GM12878 (cell line): Measurements from ENCODE around the gene AHCY. TPM values are rescaled to one million over a fixed set of nuclear protein-coding genes. Genes with fewer than 3 reads are reported as not detected.

Source experiments
- ATAC-seq: fragments of 200-7000 bp; cut with Tn5 transposase; 3 replicates; pipeline ENCODE4 v1.9.1; 2020; ENCODE audit warnings: mild to moderate bottlenecking, moderate library complexity
- BruUV-seq: library from RNA; stranded (reverse); fragments of 400-500 nt; replicated peaks from 2 replicates; lab custom pipeline; 2021; lab: Mats Ljungman, UMichigan
- CTCF ChIA-PET: fragments of 300-600 bp; sonication (Branson Sonifier 250); formaldehyde crosslinking; extraction: SDS; loops from one replicate; lab custom pipeline; 2021; ENCODE audit warnings: inconsistent platforms; lab: Yijun Ruan, JAX
- POLR2A ChIA-PET: fragments of 350-600 bp; formaldehyde crosslinking; extraction: SDS; loops from one replicate; lab custom pipeline; 2021; ENCODE audit warnings: inconsistent platforms; lab: Charles Lee
- RAD21 ChIA-PET: fragments of 300-600 bp; sonication (Branson Sonifier 250); formaldehyde crosslinking; loops from one replicate; lab custom pipeline; 2023; ENCODE audit warnings: antibody characterized with exemption; ENCODE audit not compliant: unreplicated experiment; lab: Charles Lee
- SMC1A ChIA-PET: fragments of 300-600 bp; sonication (Branson Sonifier 250); formaldehyde crosslinking; loops from one replicate; lab custom pipeline; 2023; ENCODE audit not compliant: unreplicated experiment, uncharacterized antibody; lab: Charles Lee
- DNase-seq: peaks from one replicate; pipeline ENCODE4 v3.0.0-alpha.2; 2011; ENCODE audit warnings: low read depth, low spot score
- FAIRE-seq: peaks from 3 replicates; lab custom pipeline; 2011; peaks lifted over from hg19 to GRCh38; lab: Jason Lieb, UNC
- H2AFZ ChIP-seq: 2 replicates; pipeline ENCODE4 v1.6.0; 2011; ENCODE audit warnings: low read depth, low read length, control low read depth; ENCODE audit not compliant: control insufficient read depth
- H3K27ac ChIP-seq: 2 replicates; pipeline ENCODE4 v1.5.1; 2011; ENCODE audit warnings: control low read depth; ENCODE audit not compliant: control insufficient read depth, insufficient read depth
- H3K27me3 ChIP-seq, 2 experiments: replicated peaks in 1 of 2; 2 replicates each; pipeline versions ENCODE4 v1.6.0 to v1.6.1; 2011; ENCODE audit warnings: low read length in 1 of 2; ENCODE audit not compliant: control insufficient read depth in 2 of 2, insufficient read depth in 2 of 2
- H3K36me3 ChIP-seq, 2 experiments: 2 replicates each; pipeline ENCODE4 v1.5.1; 2011; ENCODE audit warnings: low read length in 1 of 2; ENCODE audit not compliant: control insufficient read depth in 2 of 2, insufficient read depth in 2 of 2
- H3K4me1 ChIP-seq: 2 replicates; pipeline ENCODE4 v1.6.1; 2011; ENCODE audit warnings: mild to moderate bottlenecking, low read length, moderate library complexity, mixed read lengths; ENCODE audit not compliant: control insufficient read depth, insufficient read depth
- H3K4me2 ChIP-seq: 2 replicates; pipeline ENCODE4 v1.6.0; 2011; ENCODE audit warnings: control low read depth; ENCODE audit not compliant: control insufficient read depth, insufficient read depth
- H3K4me3 ChIP-seq: fragments of 200-600 bp; sonication (generic); 2 replicates; pipeline ENCODE4 v1.5.1; 2016
- H3K79me2 ChIP-seq: 2 replicates; pipeline ENCODE4 v1.6.0; 2011; ENCODE audit warnings: low read length; ENCODE audit not compliant: control insufficient read depth, insufficient read depth
- H3K9ac ChIP-seq: 2 replicates; pipeline ENCODE4 v1.8.0; 2011; ENCODE audit warnings: low read length, control low read depth, mixed read lengths; ENCODE audit not compliant: control insufficient read depth, insufficient read depth
- H3K9me3 ChIP-seq: replicated peaks from 3 replicates; pipeline ENCODE4 v1.5.1; 2011; ENCODE audit warnings: mild to moderate bottlenecking, low read length; ENCODE audit not compliant: control insufficient read depth, insufficient read depth
- H4K20me1 ChIP-seq: 2 replicates; pipeline ENCODE4 v1.6.0; 2011; ENCODE audit not compliant: control insufficient read depth, insufficient read depth
- BHLHE40 ChIP-seq, 2 experiments: fragments of 450-650 bp in 1 of 2; IDR thresholded peaks; 2 replicates each; pipeline ENCODE4 v1.6.1; 2011 to 2017; ENCODE audit warnings: low read depth in 2 of 2, borderline replicate concordance in 1 of 2, improper control_type of control experiment in 1 of 2, low read length in 1 of 2, mild to moderate bottlenecking in 1 of 2
- BRCA1 ChIP-seq: IDR thresholded peaks from 2 replicates; pipeline ENCODE4 v1.6.1; 2011; ENCODE audit warnings: low read depth, low read length, improper control_type of control experiment
- CBX3 ChIP-seq: fragments of 200-600 bp; sonication (generic); IDR thresholded peaks from 2 replicates; pipeline ENCODE4 v1.6.1; 2016; ENCODE audit warnings: low read depth, borderline replicate concordance
- CBX5 ChIP-seq: sonication (generic); IDR thresholded peaks from 2 replicates; pipeline ENCODE4 v1.6.1; 2016; ENCODE audit warnings: low read depth, moderate library complexity, mild to moderate bottlenecking, inconsistent platforms
- CREM ChIP-seq: IDR thresholded peaks from 2 replicates; pipeline ENCODE4 v1.6.1; 2014; ENCODE audit warnings: antibody characterized with exemption, low read depth
- DPF2 ChIP-seq: fragments of 450-650 bp; IDR thresholded peaks from 2 replicates; pipeline ENCODE4 v1.6.1; 2017; ENCODE audit warnings: mild to moderate bottlenecking
- EED ChIP-seq: sonication (generic); IDR thresholded peaks from 2 replicates; pipeline ENCODE4 v1.6.1; 2016; ENCODE audit warnings: antibody characterized with exemption, low read depth
- GABPA ChIP-seq: IDR thresholded peaks from 2 replicates; pipeline ENCODE4 v1.6.1; 2014; ENCODE audit warnings: antibody characterized with exemption, low read depth, mild to moderate bottlenecking, inconsistent platforms
- KDM1A ChIP-seq: fragments of 200-600 bp; sonication (generic); IDR thresholded peaks from 2 replicates; pipeline ENCODE4 v1.6.1; 2016; ENCODE audit warnings: borderline replicate concordance
- LARP7 ChIP-seq: fragments of 450-650 bp; IDR thresholded peaks from 2 replicates; pipeline ENCODE4 v1.6.1; 2017; ENCODE audit warnings: mild to moderate bottlenecking
- MTA3 ChIP-seq: IDR thresholded peaks from 2 replicates; pipeline ENCODE4 v1.6.1; 2012; ENCODE audit warnings: low read length, inconsistent platforms, borderline replicate concordance
- MYC ChIP-seq: IDR thresholded peaks from 2 replicates; pipeline ENCODE4 v1.6.1; 2011; ENCODE audit warnings: mild to moderate bottlenecking, low read length, moderate library complexity, inconsistent platforms; ENCODE audit not compliant: insufficient read depth, insufficient replicate concordance, insufficient read length, severe bottlenecking
- NR2C1 ChIP-seq: fragments of 450-650 bp; IDR thresholded peaks from 2 replicates; pipeline ENCODE4 v1.6.1; 2017; ENCODE audit warnings: antibody characterized with exemption, mild to moderate bottlenecking, moderate library complexity
- NR2C2 ChIP-seq: IDR thresholded peaks from 2 replicates; pipeline ENCODE4 v1.6.1; 2011; ENCODE audit warnings: borderline replicate concordance, low read depth; ENCODE audit not compliant: control insufficient read depth, insufficient read length
- STAT3 ChIP-seq: IDR thresholded peaks from 2 replicates; pipeline ENCODE4 v1.6.1; 2011; ENCODE audit warnings: low read depth, low read length, improper control_type of control experiment
- ZBED1 ChIP-seq: IDR thresholded peaks from 2 replicates; pipeline ENCODE4 v1.6.1; 2016; ENCODE audit warnings: borderline replicate concordance
- ZNF207 ChIP-seq: fragments of 450-650 bp; IDR thresholded peaks from 2 replicates; pipeline ENCODE4 v1.6.1; 2014; ENCODE audit warnings: antibody characterized with exemption, mild to moderate bottlenecking, borderline replicate concordance
- WGBS: methylation state at CpG from one replicate; pipeline ENCODE4 v1.1.6; 2016; ENCODE audit warnings: low lambda C conversion rate; ENCODE audit not compliant: insufficient replicate concordance, insufficient coverage; ENCODE audit errors: missing lambda C conversion rate; 5-methylcytosine and 5-hydroxymethylcytosine counted together
- in situ Hi-C: fragments of 300-500 bp; cut with MboI; formaldehyde crosslinking; loops from 9 replicates; pipeline ENCODE4 v1.14.3; 2018; ENCODE audit warnings: mixed read lengths
- intact Hi-C: fragments of 100-400 bp; cut with micrococcal nuclease; formaldehyde crosslinking; loops from one replicate; pipeline ENCODE4 v1.14.2; 2022; ENCODE audit not compliant: unreplicated experiment
- polyA plus RNA-seq, 11 experiments: library from polyadenylated mRNA; depleted of rRNA in 4 of 11; unstranded in 6 of 11; stranded (reverse) in 5 of 11; fragments of >200 nt; fragmentation: Nextera tagmentation in 4 of 11; fragmentation: Illumina TruSeq in 1 of 11; extraction: Ambion mirVana in 4 of 11; extraction: Trizol in 1 of 11; gene quantifications; 1 replicate in 1 of 11; 2 replicates in 10 of 11; pipeline versions ENCODE4 v1.2.1 to v1.2.3, GENCODE V29; 2011 to 2016; ENCODE audit warnings: inconsistent platforms in 2 of 11, missing spikeins in 2 of 11, low read depth in 1 of 11
- total RNA-seq, 4 experiments: library from RNA; depleted of rRNA in 3 of 4; stranded (reverse); fragments of >200 nt in 3 of 4; fragmentation: Illumina TruSeq in 1 of 4; extraction: Trizol in 1 of 4; gene quantifications; 2 replicates each; pipeline versions ENCODE4 v1.2.1 to v1.2.3, GENCODE V29; 2013 to 2021
- TF ChIP-seq, protein P1 (sequence below): fragments of 450-650 bp; IDR thresholded peaks from 2 replicates; pipeline ENCODE4 v1.6.1; 2016; ENCODE audit warnings: mild to moderate bottlenecking
- TF ChIP-seq, protein P2 (sequence below): fragments of 450-650 bp; IDR thresholded peaks from 2 replicates; pipeline ENCODE4 v1.6.1; 2017; ENCODE audit warnings: mild to moderate bottlenecking

The AHCY gene
- total and polyA plus RNA-seq, 10 of the 15 experiments (the other 5 are each of a cell fraction or from before 2014, with no cell fraction given), result 84.9 to 223 (median 181) TPM

GRCh38 chr20:34310481-34311117 is 7.4 kb upstream of the AHCY start:
- in situ Hi-C loops, result loop anchor here (5.0 kb wide), 2 partner anchors 207 to 457 kb away; partner anchors contain the start of gene DYNLRB1
- FAIRE-seq (no peak), DNase-seq (no peak), ATAC-seq (no peak)
- Histone ChIP-seq H2AFZ (no peak overlapping the region), H3K27me3 (peaks cover 0 to 9% of the 10 kb centered on the region in 2 experiments; a peak in 1 of 4 replicates), H3K9ac (no peak overlapping the region), H3K4me2 (no peak overlapping the region), H3K27ac (no peak overlapping the region), H3K4me3 (no peak overlapping the region), H4K20me1 (no peaks in the 10 kb centered on the region), H3K4me1 (peaks cover 8% of the 10 kb centered on the region; the same call in 1 of the 2 replicates), H3K9me3 (no peaks in the 10 kb centered on the region), H3K79me2 (no peaks in the 10 kb centered on the region), H3K36me3 (no peaks in the 10 kb centered on the region)
- RAD21 ChIA-PET, result interaction anchor here (0.9 to 3.5 kb wide), 5 partner anchors 8 to 397 kb away, joined by 3 to 49 read pairs (median 3); no protein-coding TSS in a partner anchor
- WGBS, result 74% methylated on average over 19 of the region's 19 CpGs
- intact Hi-C loops, result loop anchor here (5.0 kb wide), 2 partner anchors 397 to 457 kb away; no protein-coding TSS in a partner anchor
- TF ChIP-seq NR2C2 (no peak), EED (no peak), GABPA (no peak), CBX3 (no peak), ZBED1 (no peak), LARP7 (no peak), BRCA1 (no peak), STAT3 (no peak), MTA3 (no peak), MYC (no peak), KDM1A (no peak), ZNF207 (no peak), BHLHE40 (IDR thresholded peaks at IDR 0.05; ENCODE audit: borderline replicate concordance in 1 of 2, low read depth in 2 of 2, low read length in 1 of 2) (no peak), CREM (no peak), CBX5 (no peak), NR2C1 (no peak), DPF2 (no peak)
- TF ChIP-seq, protein P1, sequence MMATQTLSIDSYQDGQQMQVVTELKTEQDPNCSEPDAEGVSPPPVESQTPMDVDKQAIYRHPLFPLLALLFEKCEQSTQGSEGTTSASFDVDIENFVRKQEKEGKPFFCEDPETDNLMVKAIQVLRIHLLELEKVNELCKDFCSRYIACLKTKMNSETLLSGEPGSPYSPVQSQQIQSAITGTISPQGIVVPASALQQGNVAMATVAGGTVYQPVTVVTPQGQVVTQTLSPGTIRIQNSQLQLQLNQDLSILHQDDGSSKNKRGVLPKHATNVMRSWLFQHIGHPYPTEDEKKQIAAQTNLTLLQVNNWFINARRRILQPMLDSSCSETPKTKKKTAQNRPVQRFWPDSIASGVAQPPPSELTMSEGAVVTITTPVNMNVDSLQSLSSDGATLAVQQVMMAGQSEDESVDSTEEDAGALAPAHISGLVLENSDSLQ, result no peak
- TF ChIP-seq, protein P2, sequence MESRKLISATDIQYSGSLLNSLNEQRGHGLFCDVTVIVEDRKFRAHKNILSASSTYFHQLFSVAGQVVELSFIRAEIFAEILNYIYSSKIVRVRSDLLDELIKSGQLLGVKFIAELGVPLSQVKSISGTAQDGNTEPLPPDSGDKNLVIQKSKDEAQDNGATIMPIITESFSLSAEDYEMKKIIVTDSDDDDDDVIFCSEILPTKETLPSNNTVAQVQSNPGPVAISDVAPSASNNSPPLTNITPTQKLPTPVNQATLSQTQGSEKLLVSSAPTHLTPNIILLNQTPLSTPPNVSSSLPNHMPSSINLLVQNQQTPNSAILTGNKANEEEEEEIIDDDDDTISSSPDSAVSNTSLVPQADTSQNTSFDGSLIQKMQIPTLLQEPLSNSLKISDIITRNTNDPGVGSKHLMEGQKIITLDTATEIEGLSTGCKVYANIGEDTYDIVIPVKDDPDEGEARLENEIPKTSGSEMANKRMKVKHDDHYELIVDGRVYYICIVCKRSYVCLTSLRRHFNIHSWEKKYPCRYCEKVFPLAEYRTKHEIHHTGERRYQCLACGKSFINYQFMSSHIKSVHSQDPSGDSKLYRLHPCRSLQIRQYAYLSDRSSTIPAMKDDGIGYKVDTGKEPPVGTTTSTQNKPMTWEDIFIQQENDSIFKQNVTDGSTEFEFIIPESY, result no peak
- POLR2A ChIA-PET, result no interaction called here
- CTCF ChIA-PET, result interaction anchor here (1.0 to 5.8 kb wide), 7 partner anchors 8 to 458 kb away, joined by 3 to 83 read pairs (median 18); partner anchors contain the start of gene AHCY
- no TSS peak for BruUV-seq
- SMC1A ChIA-PET, result interaction anchor here (1.4 kb wide), 1 partner anchor 460 kb away, joined by 4 read pairs; no protein-coding TSS in a partner anchor
